Measurements from ENCODE around the gene IGSF8.

IGSF8 gene

DNA sequence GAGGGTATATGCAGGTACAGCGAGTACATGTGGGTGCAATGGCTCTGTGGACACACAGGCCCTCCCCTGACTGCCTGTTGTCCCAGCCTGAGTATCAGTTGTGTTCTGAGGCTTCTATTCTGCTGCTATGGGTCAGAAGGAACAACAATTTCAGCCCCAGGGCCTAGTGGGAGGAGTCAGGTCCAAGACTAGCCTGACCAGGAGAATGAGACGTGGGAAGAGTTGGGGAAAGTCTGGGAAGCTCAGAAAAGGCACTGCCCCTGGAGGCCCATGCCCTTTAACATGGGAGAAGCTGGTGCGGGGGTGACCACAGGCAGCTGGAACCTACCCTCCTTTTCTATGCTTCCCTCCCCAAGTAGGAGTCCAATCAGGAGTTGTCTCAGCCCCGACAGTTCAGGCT lies 7.7 kb downstream of the IGSF8 start:
- in situ Hi-C loops (cut with MboI; ENCODE audit: low sequenced_read_pairs), result loop anchor here (10.0 kb wide), 2 partner anchors 164 to 284 kb away; no protein-coding TSS in a partner anchor

DNA sequence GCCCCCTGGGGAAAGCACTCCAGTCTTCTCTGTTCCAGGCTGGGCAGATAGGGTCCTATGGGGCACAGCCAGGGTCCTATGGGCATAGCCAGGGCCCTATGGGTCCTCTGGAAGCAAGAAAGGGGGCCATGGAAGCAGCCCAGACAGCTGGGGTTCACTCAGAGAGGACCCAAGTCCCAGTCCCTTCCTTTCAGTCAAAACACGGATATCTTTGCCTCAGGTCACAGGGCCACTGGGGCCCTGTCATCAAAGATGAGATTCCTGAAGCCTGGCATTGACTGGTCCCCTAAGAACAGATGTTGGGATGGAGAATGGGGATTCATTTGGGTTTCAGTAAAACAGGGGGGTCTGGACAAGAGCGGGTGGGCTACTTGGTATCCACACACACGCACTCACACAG lies 8.5 kb downstream of the IGSF8 start:
- in situ Hi-C loops (cut with MboI; ENCODE audit: low sequenced_read_pairs), result loop anchor here (10.0 kb wide), 2 partner anchors 165 to 285 kb away; no protein-coding TSS in a partner anchor

DNA sequence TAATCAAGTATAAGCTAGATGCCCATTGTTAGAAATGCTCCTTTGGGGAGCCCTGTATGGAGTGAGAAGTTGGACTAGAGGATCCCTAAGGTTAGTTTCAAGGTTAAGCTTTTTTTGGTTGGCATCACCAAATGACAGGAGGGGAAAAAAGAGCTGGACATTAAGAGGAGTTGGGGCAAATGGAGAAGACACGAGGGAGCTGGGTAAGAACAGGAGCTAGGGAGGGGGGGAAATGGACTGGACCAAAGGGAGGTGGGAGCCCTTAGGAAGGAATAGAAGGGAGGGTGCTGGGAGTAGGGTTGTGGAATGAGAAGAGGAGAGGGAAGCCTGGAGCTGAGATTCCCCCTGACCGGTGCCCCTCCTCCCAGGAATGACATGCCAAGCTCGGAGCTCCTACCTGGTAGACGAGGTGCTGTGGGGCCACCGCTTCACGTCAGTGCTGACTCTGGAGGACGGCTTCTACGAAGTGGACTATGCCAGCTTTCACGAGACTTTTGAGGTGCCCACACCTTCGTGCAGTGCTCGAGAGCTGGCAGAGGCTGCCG lies 11.2 kb downstream of the IGSF8 start:
- in situ Hi-C loops (cut with MboI; ENCODE audit: low sequenced_read_pairs), result no loop called here

DNA sequence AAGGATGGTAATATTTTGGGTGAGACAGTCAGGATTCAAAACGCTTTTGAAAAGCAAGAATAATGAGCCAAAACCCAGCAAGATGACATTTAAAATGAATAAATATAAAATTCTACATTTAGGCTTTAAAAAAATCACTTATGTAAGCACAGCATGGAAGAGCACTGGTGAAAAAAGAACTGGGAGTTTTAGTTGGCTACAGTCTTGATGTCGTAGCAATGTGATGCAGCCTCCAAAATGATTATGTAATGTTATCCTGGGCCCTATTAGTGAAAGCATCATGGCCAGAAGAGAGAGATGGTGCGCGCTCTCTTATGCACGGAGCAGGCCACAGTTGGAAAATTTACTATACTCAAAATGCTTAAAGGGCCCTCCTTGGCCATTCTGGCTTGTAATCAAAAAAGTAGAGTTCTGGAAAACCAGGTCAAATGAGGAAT lies 11.9 kb downstream of the IGSF8 start:
- in situ Hi-C loops (cut with MboI; ENCODE audit: low sequenced_read_pairs), result no loop called here

DNA sequence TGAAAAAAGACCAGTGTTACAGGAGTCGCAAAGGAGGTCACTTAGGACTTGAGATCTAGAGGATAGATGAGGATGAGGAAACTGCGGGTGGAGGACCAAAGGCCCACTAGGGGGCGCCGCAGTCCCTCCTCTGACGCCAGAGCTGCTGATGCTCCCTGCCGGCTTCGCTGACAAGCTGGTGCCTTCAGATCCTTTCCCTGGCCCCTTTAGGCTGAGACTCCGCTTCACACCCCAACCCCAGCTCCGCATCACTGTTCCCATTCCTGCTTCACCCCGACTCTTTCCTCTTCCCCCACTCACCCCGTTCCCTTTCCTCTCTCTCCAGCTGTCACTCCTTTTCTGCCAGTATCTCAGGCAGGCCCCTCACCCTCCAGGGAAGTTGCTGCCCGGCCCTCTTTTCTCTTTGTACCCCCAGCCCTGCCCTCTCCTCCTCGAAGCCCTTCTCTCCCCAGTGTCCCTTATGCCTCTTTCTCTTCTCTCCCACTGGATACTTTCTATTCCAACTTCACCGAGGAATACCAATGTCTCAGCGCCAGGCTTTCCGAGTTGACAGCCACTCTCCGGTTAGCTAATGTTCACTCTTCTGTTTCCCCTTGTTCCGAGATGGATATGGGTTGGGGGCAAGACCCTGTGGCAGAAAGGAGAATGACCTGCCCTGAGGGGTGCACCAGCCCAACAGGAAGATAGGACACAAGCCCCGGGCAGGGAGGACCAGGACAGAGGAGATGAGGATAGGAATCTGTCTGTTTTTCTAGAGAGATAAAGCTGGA lies 12.5 kb downstream of the IGSF8 start:
- in situ Hi-C loops (cut with MboI; ENCODE audit: low sequenced_read_pairs), result no loop called here

DNA sequence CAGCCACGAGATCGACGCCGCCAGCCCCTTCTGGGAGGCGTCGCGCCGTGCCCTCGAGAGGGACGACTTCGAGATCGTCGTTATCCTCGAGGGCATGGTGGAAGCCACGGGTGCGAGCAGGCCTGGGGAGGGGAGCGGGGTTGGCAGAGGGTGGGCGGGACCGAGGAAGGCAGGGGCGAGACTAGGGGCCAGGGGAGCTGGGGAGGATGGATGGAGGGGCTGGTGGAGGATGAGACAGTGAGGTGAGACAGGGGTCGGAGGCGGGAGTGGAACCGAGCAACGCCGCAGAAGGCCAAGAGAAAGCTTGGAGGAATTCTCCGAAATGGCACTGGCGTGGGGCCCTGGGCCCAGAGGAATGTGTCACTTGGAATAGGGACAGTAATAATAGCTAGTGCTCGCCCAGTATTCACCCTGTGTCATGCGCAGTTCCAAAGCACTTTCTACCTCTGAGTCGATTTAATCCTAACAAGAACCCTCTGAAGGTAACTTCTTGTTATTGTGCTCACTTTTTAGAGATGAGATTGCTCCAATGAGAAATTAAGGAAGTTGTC lies 13.6 kb downstream of the IGSF8 start:
- in situ Hi-C loops (cut with MboI; ENCODE audit: low sequenced_read_pairs), result no loop called here

DNA sequence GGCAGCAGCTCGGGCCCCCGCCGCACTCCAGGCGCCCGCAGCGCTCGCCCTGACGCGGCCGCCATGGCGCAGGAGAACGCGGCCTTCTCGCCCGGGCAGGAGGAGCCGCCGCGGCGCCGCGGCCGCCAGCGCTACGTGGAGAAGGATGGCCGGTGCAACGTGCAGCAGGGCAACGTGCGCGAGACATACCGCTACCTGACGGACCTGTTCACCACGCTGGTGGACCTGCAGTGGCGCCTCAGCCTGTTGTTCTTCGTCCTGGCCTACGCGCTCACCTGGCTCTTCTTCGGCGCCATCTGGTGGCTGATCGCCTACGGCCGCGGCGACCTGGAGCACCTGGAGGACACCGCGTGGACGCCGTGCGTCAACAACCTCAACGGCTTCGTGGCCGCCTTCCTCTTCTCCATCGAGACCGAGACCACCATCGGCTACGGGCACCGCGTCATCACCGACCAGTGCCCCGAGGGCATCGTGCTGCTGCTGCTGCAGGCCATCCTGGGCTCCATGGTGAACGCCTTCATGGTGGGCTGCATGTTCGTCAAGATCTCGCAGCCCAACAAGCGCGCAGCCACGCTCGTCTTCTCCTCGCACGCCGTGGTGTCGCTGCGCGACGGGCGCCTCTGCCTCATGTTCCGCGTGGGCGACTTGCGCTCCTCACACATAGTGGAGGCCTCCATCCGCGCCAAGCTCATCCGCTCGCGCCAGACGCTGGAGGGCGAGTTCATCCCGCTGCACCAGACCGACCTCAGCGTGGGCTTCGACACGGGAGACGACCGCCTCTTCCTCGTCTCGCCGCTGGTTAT lies 14.2 kb downstream of the IGSF8 start:
- in situ Hi-C loops (cut with MboI; ENCODE audit: low sequenced_read_pairs), result no loop called here

DNA sequence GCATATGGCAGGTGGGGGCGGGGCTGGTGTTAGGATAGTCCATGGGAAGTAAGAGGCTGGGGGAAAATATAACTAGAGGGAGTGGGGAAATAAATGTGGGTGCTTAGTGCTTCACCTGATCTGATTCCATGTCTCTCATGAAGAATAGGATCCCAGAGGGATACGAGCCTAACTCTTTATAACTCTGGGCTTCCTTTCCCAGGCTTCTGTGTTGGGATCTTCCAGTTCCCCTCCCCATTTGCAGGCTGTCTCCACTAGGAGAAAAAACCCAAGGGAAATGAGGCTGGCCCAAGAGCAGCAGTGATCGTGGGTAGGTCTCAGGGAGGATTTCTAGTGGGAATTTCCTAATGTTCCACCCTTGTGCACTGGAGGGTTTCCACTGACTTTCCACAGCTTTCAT lies 15.5 kb downstream of the IGSF8 start:
- in situ Hi-C loops (cut with MboI; ENCODE audit: low sequenced_read_pairs), result no loop called here

DNA sequence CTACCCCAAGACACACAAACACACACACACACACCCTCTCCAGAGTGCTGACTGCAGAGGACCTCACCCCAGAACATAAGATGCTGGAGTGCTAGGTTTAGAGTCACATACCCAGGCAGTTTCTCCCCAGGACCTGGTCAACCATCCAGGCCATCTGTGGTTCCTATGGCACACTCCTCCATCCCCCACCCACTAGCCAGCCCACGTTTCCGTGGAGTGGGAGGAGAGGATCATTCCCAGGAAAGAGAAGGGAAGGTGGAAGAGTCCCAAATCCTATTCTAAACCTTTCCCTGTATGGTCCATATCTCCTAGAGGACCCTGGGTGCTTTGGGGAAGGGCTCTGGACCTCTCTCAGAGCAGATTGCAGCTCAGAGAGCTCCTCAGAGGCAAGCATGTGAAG lies 15.9 kb downstream of the IGSF8 start:
- in situ Hi-C loops (cut with MboI; ENCODE audit: low sequenced_read_pairs), result no loop called here

DNA sequence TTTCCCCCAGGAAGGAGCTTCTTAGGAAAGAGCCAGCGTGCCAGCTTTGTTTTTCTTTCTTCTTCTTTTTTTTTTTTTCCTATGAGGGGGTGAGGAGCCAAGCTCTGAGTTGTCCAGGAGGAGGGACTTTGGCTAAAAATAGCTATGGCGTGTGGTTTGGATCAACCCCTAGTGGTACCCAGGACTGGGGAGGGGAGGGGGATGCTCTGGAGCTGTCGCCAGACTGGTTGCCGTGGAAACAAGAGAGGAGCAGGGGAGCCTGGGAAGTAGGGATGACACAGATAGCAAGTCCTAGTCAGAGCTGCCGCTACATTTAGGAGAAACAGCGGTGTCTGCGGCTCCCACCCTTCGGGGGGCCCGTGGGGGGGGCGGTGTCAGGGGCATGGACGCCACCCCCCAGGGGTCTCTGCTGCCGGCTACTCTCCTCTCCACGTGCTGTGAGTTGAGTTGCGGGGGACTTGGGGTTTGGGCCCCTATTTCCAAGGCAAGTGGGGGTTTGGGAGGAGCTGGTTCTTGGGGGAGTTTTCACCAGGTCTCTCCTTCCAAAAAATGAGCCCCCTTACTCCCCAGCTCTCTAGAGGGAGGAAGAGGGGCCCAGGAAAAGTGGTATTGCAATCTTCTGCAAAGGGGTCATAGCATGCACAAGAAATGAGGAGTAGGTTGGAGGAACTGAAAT lies 17.0 kb downstream of the IGSF8 start, which contains the start of gene KCNJ9:
TSS of gene KCNJ9 (plus strand) at position 278 of the 676 bp plus-strand sequence. CDS start 2,493 bp downstream, outside the sequence.
- in situ Hi-C loops (cut with MboI; ENCODE audit: low sequenced_read_pairs), result no loop called here

DNA sequence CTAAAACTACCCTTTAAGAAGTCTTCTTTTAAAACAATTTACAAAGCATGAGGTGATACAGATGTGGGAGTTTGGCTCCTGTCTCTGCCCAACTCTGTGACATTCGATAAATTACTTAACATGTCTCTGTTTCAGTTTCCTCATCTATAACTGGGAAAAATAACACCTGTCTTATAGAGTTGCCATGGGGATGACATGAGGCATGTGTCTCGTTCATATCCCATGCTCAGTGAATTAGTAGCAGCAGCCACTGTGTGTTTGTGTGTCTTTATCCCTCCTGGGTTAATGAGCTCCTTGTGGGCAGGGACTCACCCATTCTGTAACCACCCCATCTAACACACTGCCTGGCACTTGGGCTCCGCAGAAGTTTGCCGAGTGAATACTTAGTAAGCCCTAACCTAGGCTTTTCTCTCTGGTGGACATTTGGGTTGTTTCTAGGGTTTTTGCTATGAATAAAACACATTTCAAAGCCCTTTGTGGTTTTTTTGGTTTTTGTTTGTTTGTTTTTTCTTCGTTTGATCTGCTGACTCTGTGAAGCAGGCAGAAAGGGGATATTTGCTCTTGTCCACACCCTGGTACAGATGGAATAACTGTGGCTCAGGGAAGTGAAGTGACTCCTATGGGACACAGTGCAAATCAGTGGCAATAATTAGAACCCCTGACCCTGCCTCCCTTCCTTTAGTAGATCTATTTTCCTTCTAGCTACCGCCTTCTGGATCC lies 17.9 kb downstream of the IGSF8 start:
- in situ Hi-C loops (cut with MboI; ENCODE audit: low sequenced_read_pairs), result no loop called here

DNA sequence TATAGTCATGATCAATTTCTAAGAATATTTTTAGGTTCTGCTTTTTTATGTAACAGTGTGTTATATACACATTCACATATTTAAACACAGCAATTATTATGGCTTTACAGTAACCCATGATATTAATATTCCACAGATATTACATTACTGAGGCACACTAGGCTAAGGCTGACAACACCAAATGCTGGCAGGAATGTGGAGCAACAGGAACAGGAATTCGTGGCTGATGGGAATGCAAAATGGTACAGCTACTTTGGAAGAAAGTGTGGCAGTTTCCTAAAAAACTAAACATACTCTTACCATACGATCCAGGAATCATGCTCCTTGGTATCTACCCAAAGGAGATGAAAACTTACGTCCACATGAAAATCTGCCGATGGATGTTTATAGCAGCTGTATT lies 19.0 kb downstream of the IGSF8 start:
- in situ Hi-C loops (cut with MboI; ENCODE audit: low sequenced_read_pairs), result no loop called here

DNA sequence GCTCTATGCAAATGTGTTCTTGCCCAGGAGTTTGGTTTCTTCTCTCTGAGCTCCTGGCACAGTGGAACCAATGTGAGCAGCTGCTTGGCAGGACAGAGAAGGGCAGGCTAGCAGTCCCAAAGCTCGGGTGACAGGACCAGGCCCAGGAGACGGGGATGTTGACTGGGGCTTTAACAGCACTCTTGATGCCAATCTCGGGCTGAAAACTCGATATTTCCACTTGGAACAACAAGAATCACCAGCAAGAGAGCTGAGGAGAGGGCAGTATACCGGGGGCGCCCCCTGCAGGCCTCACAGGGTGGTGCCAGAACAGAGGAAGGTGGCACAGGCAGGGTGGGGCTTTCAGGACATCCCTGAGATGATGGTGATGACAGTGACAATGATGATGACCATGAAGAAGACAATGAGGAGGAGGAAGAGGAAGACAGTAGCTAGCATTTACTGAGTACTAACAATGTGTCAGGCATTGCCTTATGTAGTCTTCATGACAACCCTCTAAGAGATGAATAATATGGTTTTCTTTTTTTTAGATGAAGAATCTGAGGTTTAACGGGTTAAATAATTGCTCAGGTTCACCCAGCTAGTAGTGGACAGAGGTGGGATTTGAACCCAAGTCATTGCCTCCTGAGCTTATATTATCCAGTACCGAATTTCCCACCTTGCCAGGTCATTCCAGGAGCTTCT lies 19.8 kb downstream of the IGSF8 start:
- in situ Hi-C loops (cut with MboI; ENCODE audit: low sequenced_read_pairs), result no loop called here

DNA sequence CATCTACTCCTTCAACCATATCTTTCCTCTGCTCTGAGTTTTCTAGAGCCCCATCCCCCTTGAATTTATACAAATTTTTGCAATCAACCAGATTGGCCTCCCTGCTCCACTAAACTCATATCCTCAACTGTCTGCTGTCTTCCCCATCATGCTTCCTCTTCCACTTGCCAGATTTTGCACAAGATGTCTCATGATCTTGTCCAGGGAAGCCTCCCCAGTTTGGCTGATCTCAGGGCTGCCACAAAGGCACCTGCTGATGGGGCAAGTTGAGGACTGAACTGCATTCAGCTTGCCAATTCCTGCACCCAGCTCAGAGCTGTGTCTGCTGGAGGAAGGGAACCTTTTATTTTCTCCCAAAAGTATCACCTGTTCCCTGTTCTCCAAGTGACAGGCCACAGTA lies 20.9 kb downstream of the IGSF8 start:
- in situ Hi-C loops (cut with MboI; ENCODE audit: low sequenced_read_pairs), result no loop called here

DNA sequence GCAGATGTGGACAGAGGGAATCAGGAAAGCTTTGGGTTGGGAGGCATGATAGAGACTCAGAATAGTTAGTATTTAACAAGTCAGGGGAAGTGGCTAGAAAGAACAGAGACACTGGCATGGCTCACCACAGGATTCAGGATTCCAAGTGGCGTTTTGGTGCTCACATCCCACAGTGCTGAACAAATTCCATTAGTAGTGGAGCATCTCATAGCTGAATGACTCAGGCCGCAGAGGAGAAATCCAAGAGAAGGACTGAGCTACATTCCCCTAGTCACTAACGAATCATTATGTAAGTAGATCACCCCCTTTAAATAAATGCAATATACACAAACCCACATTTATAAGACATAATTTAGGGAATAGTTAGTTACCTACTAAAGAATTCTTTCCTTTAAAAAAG lies 22.1 kb downstream of the IGSF8 start:
- in situ Hi-C loops (cut with MboI; ENCODE audit: low sequenced_read_pairs), result no loop called here

DNA sequence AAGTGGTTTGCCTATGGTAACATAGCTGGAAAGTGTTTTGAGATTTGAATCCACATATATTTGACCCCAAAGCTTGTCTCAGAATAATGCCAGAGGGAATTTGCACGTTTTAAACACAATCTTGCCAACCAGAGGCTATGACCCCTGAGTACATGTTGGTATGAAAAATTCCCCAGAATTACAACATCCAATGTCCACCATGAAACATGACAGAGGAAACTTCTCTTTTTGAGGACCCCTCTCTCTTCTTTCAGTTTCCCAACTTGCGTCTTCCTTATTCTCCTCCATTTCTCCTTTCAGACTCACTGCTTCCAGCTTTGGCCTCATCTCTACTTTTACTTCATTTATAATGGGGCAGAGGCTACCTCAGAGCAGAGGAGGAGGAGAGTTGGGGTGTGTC lies 22.6 kb downstream of the IGSF8 start:
- in situ Hi-C loops (cut with MboI; ENCODE audit: low sequenced_read_pairs), result no loop called here

DNA sequence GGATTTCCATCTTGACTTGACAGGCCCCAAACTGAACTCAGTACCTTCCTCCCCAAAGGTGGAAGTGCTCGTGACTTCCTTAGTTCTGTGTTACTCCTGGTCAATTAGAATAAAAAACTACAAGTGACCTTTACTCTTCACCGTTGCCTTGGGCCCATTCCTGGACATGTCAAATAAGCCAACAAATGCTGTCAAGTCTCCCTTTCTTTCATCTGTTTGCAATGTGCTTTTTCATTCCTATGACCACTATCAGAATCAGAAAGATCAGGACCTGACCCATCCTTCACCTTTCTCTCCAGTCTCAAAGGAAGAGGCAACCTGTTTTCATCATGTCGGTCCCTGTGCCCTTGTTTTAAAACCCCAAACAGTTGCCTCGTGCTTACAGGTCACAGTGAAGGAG lies 23.6 kb downstream of the IGSF8 start:
- in situ Hi-C loops (cut with MboI; ENCODE audit: low sequenced_read_pairs), result no loop called here

DNA sequence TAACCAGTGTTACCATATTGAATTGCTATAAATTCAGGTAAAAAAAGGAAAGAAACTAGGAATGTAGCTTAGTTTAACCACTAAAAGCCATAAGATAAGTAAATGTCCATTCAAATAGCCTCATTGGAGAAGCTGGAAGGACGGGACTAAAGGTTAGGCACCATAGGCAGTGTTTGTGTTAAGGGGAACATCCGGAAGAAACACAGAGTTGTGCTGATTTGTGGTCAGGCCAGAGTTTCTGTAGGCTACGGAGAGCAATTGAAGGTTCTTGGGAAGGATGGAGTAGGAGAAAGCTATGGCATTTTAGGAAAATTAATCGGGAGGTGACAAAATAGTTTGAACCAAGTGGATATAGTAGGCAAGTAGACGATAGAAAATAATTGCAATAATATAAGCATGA lies 27.1 kb downstream of the IGSF8 start:
- in situ Hi-C loops (cut with MboI; ENCODE audit: low sequenced_read_pairs), result no loop called here

DNA sequence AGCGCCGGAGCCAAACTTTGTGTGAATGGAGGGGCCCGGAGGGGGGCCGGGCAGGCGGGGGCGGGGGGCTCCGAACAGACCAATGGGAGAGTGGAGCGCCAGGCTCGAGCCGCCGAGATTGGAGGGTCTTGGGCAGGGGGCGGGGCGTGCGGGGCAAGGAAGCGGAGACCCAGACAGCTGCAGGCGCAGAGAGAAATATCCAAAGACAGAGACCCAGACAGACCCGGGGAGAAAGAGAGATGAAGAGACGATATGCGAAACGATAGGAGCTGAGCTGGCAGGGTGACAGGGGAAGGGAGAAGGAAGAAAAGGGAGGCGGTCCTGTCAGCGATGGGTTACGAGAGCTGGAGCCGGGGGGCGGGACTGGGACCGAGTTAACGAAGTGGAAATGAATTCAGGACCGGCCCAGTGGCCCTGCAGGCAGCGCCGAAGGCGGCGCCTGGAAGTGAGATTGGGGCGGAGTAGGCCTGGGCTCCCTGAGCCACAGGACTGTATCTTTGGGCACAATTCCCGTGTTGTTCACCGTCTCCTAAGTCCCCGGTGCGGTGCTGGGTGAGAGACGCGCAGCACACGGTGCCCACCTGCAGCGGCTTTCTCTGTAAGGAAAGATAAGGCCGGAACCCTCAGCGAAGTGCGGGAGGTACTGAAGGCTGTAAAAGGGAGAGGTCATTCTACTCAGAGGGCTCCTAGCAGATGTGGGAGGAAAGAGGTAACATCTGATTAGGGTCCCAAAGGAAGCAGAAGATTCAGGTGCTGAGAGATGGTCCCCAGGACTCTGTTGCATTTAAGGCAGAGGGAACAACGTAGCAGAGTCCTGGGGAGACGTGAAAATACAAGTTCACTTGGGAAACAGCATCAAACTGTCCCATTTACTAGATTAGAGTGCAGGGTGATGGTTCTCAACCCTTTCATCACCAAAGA lies 27.9 kb downstream of the IGSF8 start:
- in situ Hi-C loops (cut with MboI; ENCODE audit: low sequenced_read_pairs), result no loop called here
